SJSA1 (cell line): ENCODE results near the gene TBX6. TPM values are rescaled to one million over a fixed set of nuclear protein-coding genes. Genes with fewer than 3 reads are reported as not detected.

Source experiments
- DNase-seq, 2 experiments: peaks; one replicate each; pipeline ENCODE4 v3.0.0-alpha.2; 2015 to 2020; ENCODE audit warnings: low spot score in 2 of 2, low read depth in 1 of 2
- H3K27ac ChIP-seq: fragments of 250-450 bp; sonication (Bioruptor Pico); 2 replicates; pipeline ENCODE4 v1.5.1; 2020; ENCODE audit warnings: mild to moderate bottlenecking, moderate library complexity
- H3K27me3 ChIP-seq: fragments of 250-450 bp; sonication (Bioruptor Pico); replicated peaks from 2 replicates; pipeline ENCODE4 v1.5.1; 2020; ENCODE audit warnings: mild to moderate bottlenecking, moderate library complexity
- H3K36me3 ChIP-seq: fragments of 250-450 bp; sonication (Bioruptor Pico); 2 replicates; pipeline ENCODE4 v1.5.1; 2020; ENCODE audit warnings: mild to moderate bottlenecking
- H3K4me1 ChIP-seq: fragments of 250-450 bp; sonication (Bioruptor Pico); replicated peaks from 2 replicates; pipeline ENCODE4 v1.6.1; 2021; ENCODE audit warnings: mild to moderate bottlenecking
- H3K4me3 ChIP-seq: fragments of 250-450 bp; sonication (Bioruptor Pico); 2 replicates; pipeline ENCODE4 v1.5.1; 2020; ENCODE audit warnings: mild to moderate bottlenecking
- H3K9me3 ChIP-seq: fragments of 250-450 bp; sonication (Bioruptor Pico); replicated peaks from 2 replicates; pipeline ENCODE4 v1.5.1; 2020; ENCODE audit warnings: mild to moderate bottlenecking
- total RNA-seq: library from RNA; depleted of rRNA; stranded (reverse); fragments of >200 nt; shearing (Covaris generic); gene quantifications from 2 replicates; pipeline ENCODE4 v1.2.3, GENCODE V29; 2014

The TBX6 gene
- total RNA-seq, 1 experiment from 2014 or later = not detected

DNA sequence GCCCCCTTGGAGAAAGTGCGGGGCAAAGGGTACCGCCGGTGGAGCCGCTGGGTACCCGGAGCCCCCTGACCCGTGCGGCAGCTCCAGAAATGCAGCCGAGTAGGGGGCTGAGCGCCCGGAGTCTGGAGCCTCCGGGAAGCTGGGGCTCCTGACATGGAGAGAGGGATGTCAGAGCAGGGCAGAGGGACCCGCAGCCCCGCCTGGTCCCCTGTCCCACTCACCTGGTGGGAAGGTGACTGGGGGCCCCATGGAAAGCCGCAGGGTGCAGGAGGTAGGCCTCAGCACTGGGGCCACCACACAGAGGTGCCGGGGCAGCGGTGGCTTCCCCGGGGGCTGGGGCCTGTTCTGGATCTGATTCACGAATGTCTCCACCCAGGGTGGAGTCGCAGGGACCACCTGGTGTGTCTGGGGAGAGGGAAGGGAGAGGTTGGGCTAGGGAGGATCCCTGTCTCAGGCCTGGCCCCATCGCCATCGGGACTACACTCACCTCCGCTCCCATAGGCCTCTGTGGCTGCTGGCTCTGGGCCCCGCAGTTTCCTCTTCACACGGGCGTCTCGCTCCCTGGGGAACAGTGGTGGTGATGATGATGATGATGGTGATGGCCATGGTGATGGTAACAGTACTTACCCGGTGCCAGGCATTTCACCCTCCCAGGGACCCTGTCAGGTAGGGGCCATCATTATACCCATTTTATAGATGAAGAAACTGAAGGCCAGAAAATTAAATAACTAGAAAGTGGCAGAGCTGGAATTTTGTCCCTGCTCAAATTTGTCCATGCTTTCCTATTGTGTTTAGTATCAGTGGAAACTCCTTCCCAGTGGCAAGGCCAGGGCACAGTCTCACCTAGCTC lies 5.2 kb downstream of the TBX6 start:
- H3K36me3 ChIP-seq = peaks cover 45% of the 10 kb centered on the region
- H3K9me3 ChIP-seq = no peaks in the 10 kb centered on the region
- H3K27me3 ChIP-seq = no peaks in the 10 kb centered on the region
- DNase-seq = no peak
- no peak overlapping the region for H3K27ac ChIP-seq
- H3K4me1 ChIP-seq = peaks cover 2% of the 10 kb centered on the region
- no peak overlapping the region for H3K4me3 ChIP-seq

DNA sequence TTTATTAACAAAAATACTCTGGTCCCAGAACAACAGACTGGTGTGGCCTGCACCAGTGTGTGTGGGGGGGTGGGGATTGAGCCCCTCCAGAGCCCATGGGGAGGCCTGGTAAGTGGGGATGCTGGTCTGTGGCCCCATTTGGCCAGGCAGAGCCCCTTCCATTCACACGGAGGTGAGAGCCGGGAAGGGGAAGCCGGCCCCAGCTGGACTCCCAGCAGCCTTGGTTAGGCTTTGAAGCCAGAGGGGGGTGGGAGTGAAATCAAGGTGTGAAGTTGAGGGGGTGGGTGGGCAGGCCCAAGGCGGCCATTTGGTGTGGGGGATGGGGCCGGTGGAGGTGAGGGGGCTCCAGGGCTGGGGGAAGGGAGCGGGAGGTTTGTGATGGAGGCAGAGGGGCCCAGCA lies 5.9 kb downstream of the TBX6 start:
- DNase-seq = no peak
- Histone ChIP-seq H3K4me3 (no peak overlapping the region), H3K27ac (no peak overlapping the region), H3K36me3 (peaks cover 52% of the 10 kb centered on the region), H3K9me3 (no peaks in the 10 kb centered on the region), H3K27me3 (no peaks in the 10 kb centered on the region), H3K4me1 (no peaks in the 10 kb centered on the region; the same call in 1 of the 2 replicates)

DNA sequence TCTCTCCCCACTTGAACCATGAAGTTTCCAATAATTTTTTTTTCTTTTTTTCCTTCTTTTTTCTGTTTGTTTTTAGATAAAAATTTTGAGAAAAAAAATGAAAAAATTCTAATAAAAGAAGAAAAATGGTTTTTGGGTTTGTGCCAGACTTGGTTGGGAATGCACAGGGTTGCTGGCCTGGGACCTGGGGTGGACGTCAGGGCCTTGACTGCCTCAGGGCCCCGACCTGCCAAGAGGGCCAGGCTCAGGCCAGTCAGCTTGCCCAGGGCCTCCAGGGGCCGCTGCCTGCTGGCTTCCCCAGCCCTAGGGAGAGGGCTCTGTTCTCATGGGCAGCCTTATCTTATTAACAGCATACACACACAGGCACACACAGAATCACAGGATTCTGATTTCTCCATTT lies 6.5 kb downstream of the TBX6 start:
- H3K4me3 ChIP-seq = no peak overlapping the region
- DNase-seq = no peak
- H3K36me3 ChIP-seq = peaks cover 58% of the 10 kb centered on the region
- H3K9me3 ChIP-seq = no peaks in the 10 kb centered on the region
- no peaks in the 10 kb centered on the region; the same call in 1 of the 2 replicates for H3K4me1 ChIP-seq
- no peaks in the 10 kb centered on the region for H3K27me3 ChIP-seq
- no peak overlapping the region for H3K27ac ChIP-seq

DNA sequence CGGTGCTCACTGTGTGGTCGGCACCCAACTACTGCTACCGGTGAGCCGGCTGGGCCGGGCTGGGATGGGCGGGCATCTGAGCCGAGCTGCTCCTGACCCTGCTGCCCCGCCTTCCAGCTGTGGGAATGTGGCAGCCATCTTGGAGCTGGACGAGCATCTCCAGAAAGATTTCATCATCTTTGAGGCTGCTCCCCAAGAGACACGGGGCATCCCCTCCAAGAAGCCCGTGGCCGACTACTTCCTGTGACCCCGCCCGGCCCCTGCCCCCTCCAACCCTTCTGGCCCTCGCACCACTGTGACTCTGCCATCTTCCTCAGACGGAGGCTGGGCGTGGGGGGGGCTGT lies 6.9 kb downstream of the TBX6 start:
- Histone ChIP-seq H3K9me3 (no peaks in the 10 kb centered on the region), H3K36me3 (peaks cover 63% of the 10 kb centered on the region), H3K4me1 (no peaks in the 10 kb centered on the region), H3K4me3 (no peak overlapping the region), H3K27ac (no peak overlapping the region), H3K27me3 (no peaks in the 10 kb centered on the region)
- DNase-seq = no peak

DNA sequence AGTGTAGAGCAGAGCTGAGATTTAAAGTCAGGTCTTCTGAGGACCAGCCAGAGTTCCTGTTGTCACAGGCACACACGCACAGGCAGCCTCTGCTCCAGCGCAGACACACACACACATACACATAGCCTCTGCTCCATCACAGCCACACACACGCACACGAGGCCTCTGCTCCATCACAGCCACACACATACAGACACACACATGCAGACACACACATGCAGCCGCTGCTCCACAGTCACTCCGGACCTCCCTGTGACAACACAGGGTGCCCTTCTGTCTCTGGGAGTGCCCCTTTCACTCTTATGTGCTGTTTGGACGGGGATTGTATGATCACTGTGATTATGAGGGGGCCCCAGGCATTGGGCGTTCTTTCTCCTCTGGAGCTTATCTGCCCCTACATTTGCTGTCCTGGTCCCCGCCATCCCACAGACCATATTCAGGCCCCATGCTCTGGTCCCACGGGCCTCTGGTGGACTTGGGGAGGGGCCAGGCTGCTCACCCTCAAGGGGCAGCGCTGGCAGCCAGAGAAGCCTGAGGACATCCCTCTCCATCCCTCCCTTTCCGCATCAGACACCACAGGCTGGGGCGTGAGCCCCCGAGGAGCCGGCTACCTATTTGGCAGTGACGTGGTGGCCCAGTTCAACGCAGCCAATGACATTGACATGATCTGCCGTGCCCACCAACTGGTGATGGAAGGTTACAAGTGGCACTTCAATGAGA lies 7.5 kb downstream of the TBX6 start:
- Histone ChIP-seq H3K9me3 (no peaks in the 10 kb centered on the region), H3K4me3 (no peak overlapping the region), H3K27ac (no peak overlapping the region), H3K36me3 (peaks cover 68% of the 10 kb centered on the region), H3K27me3 (no peaks in the 10 kb centered on the region), H3K4me1 (no peaks in the 10 kb centered on the region)
- no peak for DNase-seq

DNA sequence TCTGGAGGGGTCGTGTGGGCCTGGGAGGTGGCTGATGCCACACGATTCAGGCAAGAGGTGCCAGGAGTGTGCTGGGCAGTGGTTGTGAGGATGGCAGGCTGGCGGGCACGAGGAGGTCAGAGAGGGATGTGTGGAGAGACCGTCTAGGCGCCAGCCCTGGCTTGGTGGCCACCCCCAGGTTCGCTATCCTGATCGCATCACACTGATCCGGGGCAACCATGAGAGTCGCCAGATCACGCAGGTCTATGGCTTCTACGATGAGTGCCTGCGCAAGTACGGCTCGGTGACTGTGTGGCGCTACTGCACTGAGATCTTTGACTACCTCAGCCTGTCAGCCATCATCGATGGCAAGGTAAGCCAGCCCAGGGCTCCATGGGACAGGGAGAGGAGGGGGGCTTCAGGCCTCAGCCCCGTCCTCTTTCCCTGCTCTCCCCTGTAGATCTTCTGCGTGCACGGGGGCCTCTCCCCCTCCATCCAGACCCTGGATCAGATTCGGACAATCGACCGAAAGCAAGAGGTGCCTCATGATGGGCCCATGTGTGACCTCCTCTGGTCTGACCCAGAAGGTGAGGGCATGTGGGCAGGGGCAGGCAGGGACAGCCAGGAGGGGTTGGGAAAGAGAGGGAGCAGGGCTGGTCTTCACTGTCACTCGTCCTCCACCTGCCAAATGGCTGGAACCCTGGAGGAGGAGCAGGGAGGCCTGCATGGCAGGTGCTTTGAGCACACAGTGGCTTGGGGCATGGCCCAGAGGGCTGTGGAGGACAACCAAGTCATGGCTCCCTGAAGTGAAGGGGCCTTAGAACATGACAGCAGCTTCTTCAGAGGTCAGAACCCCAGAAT lies 8.3 kb downstream of the TBX6 start:
- no peaks in the 10 kb centered on the region for H3K4me1 ChIP-seq
- H3K27ac ChIP-seq = no peak overlapping the region
- H3K36me3 ChIP-seq = peaks cover 74% of the 10 kb centered on the region
- H3K9me3 ChIP-seq = no peaks in the 10 kb centered on the region
- no peak overlapping the region for H3K4me3 ChIP-seq
- H3K27me3 ChIP-seq = no peaks in the 10 kb centered on the region
- DNase-seq = no peak

DNA sequence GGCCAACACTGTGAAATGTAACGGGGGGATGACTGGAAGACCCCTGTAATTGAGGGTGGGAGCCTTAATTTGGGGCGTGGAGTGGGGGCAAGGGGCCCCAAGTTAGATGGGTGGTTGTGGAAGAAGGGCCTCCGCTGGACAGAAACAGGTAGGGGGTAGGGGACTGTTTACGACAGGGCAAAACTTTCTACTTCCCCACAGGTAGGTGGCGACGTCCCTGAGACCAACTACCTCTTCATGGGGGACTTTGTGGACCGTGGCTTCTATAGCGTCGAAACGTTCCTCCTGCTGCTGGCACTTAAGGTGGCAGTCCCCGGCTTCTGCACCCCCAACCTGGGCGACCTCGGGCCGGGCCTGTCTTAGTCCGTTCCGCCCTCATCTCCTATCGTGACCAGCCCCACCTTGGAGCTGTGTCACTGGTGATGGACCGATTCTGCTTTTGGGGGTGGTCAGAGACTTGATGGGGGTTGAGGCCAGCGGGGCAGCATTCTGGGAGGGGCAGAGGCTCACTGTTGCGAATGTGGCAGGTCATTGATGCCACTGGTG lies 9.1 kb downstream of the TBX6 start:
- no peak overlapping the region for H3K4me3 ChIP-seq
- DNase-seq = no peak
- H3K36me3 ChIP-seq = peaks cover 83% of the 10 kb centered on the region
- H3K4me1 ChIP-seq = peaks cover 1% of the 10 kb centered on the region
- H3K9me3 ChIP-seq = no peaks in the 10 kb centered on the region
- H3K27ac ChIP-seq = no peak overlapping the region
- H3K27me3 ChIP-seq = no peaks in the 10 kb centered on the region

DNA sequence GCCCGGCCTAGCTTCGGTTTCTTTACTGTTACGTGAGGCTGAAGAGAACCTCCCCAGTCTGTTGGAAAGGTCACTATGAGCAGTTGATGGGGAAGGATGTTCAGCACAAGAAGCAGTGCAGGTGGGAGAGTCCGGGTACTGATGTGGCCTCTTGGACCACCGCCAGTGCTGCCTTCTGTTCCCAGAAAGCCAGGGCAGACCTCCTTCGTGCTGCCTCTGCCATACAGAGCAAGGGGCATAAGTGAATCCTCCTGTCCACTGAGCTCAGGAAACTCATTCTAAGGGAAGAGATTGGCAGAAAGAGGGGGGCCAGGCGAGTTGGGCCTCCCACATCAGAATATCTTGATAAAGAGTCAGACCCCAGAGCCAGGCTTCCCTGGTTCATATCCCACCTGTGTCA lies 12.2 kb downstream of the TBX6 start:
- Histone ChIP-seq H3K36me3 (peaks cover 86% of the 10 kb centered on the region), H3K27me3 (no peaks in the 10 kb centered on the region), H3K27ac (no peak overlapping the region), H3K9me3 (no peaks in the 10 kb centered on the region), H3K4me3 (no peak overlapping the region), H3K4me1 (peaks cover 17% of the 10 kb centered on the region)
- no peak for DNase-seq

DNA sequence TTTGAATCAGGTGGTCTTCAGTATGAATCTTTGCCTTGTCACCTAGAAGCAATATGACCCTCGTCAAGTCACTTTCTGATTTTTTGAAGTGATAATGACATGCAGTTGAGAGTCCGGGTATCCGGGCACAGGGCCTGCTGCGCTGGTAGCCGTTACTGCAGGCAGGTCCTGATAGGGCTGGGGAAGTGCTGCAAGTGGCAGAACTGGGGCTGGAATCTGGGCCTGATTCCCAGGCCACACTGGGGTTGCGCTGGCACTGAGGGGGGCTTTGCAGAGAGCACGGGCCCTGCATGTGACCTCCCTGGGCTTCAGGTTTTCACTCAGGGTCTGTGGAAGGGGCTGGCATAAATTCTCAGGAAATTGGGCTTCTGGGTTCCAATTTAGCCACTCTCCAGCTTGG lies 13.0 kb downstream of the TBX6 start:
- peaks cover 83% of the 10 kb centered on the region for H3K36me3 ChIP-seq
- no peak overlapping the region for H3K27ac ChIP-seq
- H3K9me3 ChIP-seq = no peaks in the 10 kb centered on the region
- H3K4me3 ChIP-seq = no peak overlapping the region
- no peak for DNase-seq
- H3K27me3 ChIP-seq = no peaks in the 10 kb centered on the region
- H3K4me1 ChIP-seq = peaks cover 17% of the 10 kb centered on the region

DNA sequence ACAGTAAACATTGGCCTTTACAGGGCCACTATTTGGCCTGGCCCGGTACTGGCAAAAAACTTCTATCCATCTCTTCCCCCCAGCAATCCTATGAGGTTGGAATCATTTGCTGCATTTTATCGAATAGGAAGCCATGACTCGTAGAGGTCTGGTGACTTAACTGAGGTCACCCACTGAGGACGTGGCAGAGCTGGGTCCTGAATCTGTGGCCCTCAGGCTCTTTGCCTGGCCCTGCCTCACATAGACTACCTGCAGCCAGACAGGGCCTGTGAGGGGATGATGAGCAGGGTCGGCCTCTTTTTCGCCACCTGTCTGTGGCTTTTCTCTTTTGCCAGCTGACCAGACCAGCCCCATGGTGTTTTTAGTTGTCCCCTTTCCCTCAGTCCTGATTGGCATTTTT lies 14.1 kb downstream of the TBX6 start:
- H3K9me3 ChIP-seq = no peaks in the 10 kb centered on the region
- DNase-seq = no peak
- no peak overlapping the region for H3K27ac ChIP-seq
- peak overlapping the region; percentile 76; the same call in 1 of the 2 replicates for H3K4me3 ChIP-seq
- no peaks in the 10 kb centered on the region for H3K27me3 ChIP-seq
- peaks cover 17% of the 10 kb centered on the region for H3K4me1 ChIP-seq
- H3K36me3 ChIP-seq = peaks cover 78% of the 10 kb centered on the region

DNA sequence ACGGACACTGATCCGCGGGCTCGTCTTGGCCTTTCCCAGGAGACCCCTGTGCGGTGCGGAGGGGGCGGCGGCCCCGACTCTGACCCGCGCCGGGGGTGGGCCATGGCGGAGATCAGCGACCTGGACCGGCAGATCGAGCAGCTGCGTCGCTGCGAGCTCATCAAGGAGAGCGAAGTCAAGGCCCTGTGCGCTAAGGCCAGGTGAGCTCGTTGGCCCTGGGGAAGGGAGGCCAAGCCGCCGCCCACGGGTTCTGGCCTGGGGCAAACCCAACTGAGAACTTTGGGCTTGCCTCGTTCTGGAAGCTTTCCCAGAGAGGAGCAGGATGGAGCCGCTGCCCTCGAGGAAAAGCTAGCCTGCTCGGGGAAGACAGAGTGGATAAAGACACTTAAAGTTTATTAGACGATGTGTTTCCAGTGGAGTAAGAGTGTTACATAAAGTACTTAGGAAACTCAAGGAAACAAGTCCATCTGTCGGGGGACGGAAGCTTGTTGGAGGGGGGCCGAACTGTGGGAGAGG lies 15.4 kb downstream of the TBX6 start:
- Histone ChIP-seq H3K4me3 (peak overlapping the region; percentile 76), H3K27me3 (no peaks in the 10 kb centered on the region), H3K4me1 (peaks cover 17% of the 10 kb centered on the region), H3K9me3 (no peaks in the 10 kb centered on the region), H3K36me3 (peaks cover 79% of the 10 kb centered on the region), H3K27ac (peak overlapping the region; percentile 79)
- DNase-seq = no peak

DNA sequence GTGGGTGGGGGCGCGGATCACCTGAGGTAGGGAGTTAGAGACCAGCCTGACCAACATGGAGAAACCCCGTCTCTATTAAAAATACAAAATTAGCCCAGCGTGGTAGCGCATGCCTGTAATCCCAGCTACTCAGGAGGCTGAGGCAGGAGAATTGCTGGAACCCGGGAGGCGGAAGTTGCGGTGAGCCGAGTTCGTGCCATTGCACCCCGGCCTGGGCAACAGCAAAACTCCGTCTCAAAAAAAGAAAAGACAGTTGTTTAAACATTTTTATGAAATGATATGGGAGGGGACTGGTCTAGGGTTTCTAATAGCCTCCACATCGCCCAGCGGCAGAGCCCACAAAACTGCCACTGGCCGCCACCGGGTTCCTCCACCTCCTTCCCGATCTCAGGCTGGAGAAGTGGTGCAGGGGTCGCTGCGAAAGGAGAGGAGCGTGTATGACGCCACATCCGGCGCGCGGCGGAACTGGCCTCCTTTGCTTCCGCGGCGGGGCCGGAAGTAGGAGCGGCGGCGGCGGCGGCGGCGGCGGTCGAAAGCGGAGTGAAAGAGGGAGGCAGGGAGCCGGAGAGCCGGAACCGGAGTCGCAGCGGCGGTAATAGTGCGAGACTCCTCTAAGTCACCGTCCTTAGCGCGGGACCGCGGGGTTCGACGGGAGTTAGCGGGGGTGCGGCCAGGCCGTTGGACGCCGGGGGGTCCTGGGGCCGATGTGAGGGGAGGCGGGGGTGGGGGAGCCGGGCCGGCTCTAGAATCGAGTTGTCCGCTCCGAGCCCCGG lies 16.0 kb downstream of the TBX6 start, which contains the start of gene PPP4C:
PPP4C (plus strand) TSS at position 492 of the 773 bp plus-strand sequence. CDS start 384 bp downstream, outside the sequence.
- Histone ChIP-seq H3K4me3 (peak within 1 kb of the TSS; percentile 76), H3K27ac (peak within 1 kb of the TSS; percentile 79), H3K27me3 (no peaks in the 10 kb centered on the region), H3K36me3 (peaks cover 79% of the 10 kb centered on the region), H3K4me1 (peaks cover 17% of the 10 kb centered on the region), H3K9me3 (no peaks in the 10 kb centered on the region)
- DNase-seq = peak; percentile 91 to 93

DNA sequence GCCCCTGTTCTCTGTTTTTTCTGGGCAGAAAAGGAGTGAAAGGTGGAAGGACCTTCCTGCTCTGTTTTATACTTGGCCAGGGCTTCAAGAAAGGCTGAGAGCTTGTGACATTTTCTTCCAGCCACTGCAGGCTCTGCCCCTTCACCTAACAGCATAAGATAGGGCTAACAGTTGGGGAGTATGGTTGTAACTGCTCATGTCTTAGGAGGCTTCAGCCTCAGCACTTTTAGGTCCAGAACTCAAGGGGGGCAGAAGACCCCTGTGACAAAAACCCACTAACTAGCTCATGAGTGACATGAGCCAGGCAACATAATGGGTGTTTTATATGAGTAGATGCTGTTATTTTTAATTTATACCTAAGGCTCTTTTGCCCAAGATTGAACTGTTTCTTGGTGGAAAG lies 21.2 kb downstream of the TBX6 start:
- Histone ChIP-seq H3K4me3 (no peak overlapping the region), H3K27me3 (no peaks in the 10 kb centered on the region), H3K9me3 (no peaks in the 10 kb centered on the region), H3K4me1 (peaks cover 18% of the 10 kb centered on the region), H3K27ac (no peak overlapping the region), H3K36me3 (peaks cover 84% of the 10 kb centered on the region)
- no peak for DNase-seq
